WI38 (cell line): ENCODE results near the gene STAMBPL1.

ENCODE experiments used
- H3K4me3 ChIP-seq: 2 replicates; pipeline ENCODE4 v1.5.1; 2011; ENCODE audit warnings: low read depth, mild to moderate bottlenecking, control low read depth, low read length
- TF ChIP-seq, protein P1 (sequence below): IDR thresholded peaks from 2 replicates; pipeline ENCODE4 v1.5.1; 2012; ENCODE audit warnings: low read depth, mild to moderate bottlenecking, control low read depth, low read length

The STAMBPL1 gene

GRCh38 chr10:88901206-88901983, 21.4 kb downstream of the STAMBPL1 start:
- H3K4me3 ChIP-seq: no peak overlapping the region
- TF ChIP-seq, protein P1, sequence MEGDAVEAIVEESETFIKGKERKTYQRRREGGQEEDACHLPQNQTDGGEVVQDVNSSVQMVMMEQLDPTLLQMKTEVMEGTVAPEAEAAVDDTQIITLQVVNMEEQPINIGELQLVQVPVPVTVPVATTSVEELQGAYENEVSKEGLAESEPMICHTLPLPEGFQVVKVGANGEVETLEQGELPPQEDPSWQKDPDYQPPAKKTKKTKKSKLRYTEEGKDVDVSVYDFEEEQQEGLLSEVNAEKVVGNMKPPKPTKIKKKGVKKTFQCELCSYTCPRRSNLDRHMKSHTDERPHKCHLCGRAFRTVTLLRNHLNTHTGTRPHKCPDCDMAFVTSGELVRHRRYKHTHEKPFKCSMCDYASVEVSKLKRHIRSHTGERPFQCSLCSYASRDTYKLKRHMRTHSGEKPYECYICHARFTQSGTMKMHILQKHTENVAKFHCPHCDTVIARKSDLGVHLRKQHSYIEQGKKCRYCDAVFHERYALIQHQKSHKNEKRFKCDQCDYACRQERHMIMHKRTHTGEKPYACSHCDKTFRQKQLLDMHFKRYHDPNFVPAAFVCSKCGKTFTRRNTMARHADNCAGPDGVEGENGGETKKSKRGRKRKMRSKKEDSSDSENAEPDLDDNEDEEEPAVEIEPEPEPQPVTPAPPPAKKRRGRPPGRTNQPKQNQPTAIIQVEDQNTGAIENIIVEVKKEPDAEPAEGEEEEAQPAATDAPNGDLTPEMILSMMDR: no peak

GRCh38 chr10:88901984-88902789, 22.1 kb downstream of the STAMBPL1 start:
- no peak overlapping the region for H3K4me3 ChIP-seq
- TF ChIP-seq, protein P1: no peak

DNA sequence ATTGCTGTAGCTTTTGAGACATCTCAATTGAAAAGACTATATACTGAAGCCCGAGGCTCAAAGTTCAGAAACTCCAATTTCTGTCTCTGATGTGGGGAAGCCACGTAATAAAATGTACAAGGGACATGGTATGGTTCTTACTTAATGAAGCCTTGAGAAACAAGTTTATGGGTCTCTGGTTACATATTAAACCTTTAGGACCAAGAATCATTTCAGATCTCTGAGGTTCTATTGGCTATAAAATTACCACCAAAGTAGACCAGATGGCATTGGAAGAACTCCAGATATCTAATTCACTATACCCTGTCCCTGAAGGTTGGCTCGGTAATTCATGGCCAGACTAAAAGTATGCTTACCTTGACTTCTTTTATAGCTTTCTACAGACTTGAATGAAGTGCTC, 23.7 kb downstream of the STAMBPL1 start:
- TF ChIP-seq, protein P1: no peak

DNA sequence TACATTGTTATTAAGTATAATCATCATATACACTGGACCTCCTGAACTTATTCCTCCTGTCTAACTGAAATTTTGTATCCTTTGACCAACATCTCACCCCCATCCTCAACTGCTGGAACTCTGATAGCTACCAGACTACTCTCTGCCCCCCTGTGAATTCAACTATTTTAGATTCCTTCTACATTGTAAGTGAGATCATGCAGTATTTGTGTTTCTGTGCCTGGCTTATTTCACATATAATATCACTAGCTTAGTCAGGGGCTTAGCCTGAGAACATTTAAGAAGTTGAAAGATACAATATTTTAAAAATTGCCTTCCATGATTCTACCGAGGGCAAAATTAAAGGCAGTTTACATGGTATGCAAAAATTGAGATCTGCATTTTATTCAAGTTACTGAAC, 26.9 kb downstream of the STAMBPL1 start:
- H3K4me3 ChIP-seq: no peak overlapping the region
- TF ChIP-seq, protein P1: no peak

More for the DNA sequence above, 23.7 kb downstream of the STAMBPL1 start:
- no peak overlapping the region for H3K4me3 ChIP-seq

GRCh38 chr10:88908194-88908593, 28.1 kb downstream of the STAMBPL1 start:
- TF ChIP-seq, protein P1: no peak

DNA sequence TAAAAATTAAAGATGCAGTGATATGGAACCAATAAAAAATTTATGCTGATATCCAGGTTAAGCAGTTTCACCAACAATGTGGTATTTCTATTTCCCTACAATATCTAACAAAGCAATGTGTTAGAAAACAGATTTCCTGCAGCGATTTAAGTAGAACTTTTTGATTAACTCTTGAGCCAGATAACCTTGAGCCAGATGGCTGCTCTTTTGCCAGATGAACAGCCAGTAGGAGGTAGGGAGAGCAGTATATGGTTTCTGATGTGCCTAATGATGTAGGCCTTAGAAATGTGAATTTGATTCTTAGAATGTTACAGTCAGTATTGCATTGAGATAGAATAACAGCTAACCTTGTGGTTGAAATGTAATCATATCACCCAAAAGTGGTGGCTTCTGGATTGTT, 31.1 kb downstream of the STAMBPL1 start:
- TF ChIP-seq, protein P1: no peak
- no peak overlapping the region for H3K4me3 ChIP-seq

More at GRCh38 chr10:88908194-88908593, 28.1 kb downstream of the STAMBPL1 start:
- H3K4me3 ChIP-seq: no peak overlapping the region

- no peak overlapping the region for H3K4me3 ChIP-seq
- TF ChIP-seq, protein P1: no peak
These were observed 31.8 kb downstream of the STAMBPL1 start for GRCh38 chr10:88911851-88912250.
